ENCODE results near the gene ZNF316. TPM values are rescaled to one million over a fixed set of nuclear protein-coding genes. Genes with fewer than 3 reads are reported as not detected.
"Not testable (repeated sequence)": the region's sequence is repeated elsewhere in the genome, so short reads cannot be mapped to it uniquely, and the experiment has no call there.

Gene ZNF316
- total RNA-seq, 4 donors from 2014 or later, result 21.9 to 32.8 (median 26.0) TPM

DNA sequence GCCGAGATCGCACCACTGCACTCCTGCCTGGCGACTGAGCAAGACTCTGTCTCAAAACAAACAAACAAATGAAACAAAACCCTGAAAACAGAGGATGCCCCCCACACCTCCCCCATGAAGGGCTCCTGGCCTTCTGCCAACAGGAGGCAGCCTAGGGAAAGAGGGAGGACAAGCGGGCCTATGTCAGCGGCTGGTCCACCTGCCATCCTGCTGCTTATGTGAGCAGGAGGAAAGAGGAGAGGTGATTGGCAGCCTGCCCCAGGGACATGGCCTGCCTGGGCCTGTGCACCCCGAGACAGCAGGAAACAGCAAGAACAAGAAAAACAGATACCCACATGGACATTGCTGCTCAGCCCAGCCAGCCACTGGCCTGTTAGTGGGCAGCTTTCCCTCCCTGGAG is 9.1 kb upstream of the ZNF316 start:
- no peak for ATAC-seq
- Histone ChIP-seq H3K4me3 (no peak overlapping the region), H3K27me3 (no peaks in the 10 kb centered on the region), H3K36me3 (peaks cover 0 to 27% of the 10 kb centered on the region in 2 donors), H3K4me1 (no peaks in the 10 kb centered on the region), H3K9me3 (no peaks in the 10 kb centered on the region), H3K27ac (no peak overlapping the region)
- no peak for TF ChIP-seq EP300 (IDR thresholded peaks at IDR 0.05)
- TF ChIP-seq POLR2AphosphoS5 (IDR thresholded peaks at IDR 0.05), result no peak
- TF ChIP-seq, protein P1, sequence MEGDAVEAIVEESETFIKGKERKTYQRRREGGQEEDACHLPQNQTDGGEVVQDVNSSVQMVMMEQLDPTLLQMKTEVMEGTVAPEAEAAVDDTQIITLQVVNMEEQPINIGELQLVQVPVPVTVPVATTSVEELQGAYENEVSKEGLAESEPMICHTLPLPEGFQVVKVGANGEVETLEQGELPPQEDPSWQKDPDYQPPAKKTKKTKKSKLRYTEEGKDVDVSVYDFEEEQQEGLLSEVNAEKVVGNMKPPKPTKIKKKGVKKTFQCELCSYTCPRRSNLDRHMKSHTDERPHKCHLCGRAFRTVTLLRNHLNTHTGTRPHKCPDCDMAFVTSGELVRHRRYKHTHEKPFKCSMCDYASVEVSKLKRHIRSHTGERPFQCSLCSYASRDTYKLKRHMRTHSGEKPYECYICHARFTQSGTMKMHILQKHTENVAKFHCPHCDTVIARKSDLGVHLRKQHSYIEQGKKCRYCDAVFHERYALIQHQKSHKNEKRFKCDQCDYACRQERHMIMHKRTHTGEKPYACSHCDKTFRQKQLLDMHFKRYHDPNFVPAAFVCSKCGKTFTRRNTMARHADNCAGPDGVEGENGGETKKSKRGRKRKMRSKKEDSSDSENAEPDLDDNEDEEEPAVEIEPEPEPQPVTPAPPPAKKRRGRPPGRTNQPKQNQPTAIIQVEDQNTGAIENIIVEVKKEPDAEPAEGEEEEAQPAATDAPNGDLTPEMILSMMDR (IDR thresholded peaks at IDR 0.05), result no peak
- TF ChIP-seq POLR2A (IDR thresholded peaks at IDR 0.05), result no peak
- 80 to 87% methylated on average over 3 of the region's 6 CpGs for WGBS, 2 donors (ENCODE audit: low coverage in 1 of 2)

DNA sequence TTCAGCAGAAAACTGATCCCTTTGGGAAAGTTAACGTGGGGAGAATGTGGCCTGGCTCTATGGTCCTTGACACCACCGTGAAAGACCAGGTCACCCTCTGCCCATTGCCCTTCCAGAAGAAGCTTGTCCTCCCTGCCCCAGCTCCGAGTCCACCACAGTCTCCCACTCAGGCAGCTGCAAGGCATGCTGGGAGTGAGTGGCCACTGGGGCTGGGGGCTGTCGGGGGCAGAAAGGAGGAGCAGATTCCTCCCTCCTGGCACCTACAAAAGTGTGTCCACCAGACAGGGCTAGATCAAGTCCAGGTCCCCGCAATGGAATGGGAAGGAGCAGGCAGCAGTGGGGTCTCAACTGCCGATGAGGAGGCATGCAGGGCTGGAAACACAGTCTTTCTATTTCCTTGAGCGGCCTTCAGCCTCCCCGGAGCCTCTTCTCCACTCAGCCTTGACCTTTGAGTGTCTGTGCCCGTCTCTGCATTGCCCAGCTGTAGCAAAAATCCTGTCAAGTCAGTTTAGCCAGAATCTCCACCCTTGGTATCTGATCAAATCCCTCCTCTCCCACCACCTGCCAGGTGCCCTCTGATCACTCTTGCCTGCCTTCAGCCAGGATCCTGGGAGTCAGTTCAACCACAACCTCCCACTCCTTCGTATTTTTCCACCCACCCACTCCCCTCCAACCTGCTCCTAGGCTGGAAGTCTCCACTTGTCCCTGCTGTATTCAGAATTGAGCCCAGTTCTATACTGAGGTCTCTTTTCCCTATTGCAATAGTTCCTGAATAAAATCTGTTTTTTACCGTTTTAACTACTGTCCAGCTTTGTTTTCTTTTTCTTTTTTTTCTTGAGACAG is 6.9 kb upstream of the ZNF316 start:
- TF ChIP-seq, protein P1 (IDR thresholded peaks at IDR 0.05), result no peak
- TF ChIP-seq POLR2AphosphoS5 (IDR thresholded peaks at IDR 0.05) (no peak), EP300 (IDR thresholded peaks at IDR 0.05) (no peak), POLR2A (IDR thresholded peaks at IDR 0.05) (no peak)
- Histone ChIP-seq H3K36me3 (peaks cover 0 to 7% of the 10 kb centered on the region in 2 donors), H3K27me3 (no peaks in the 10 kb centered on the region), H3K27ac (no peak overlapping the region), H3K9me3 (no peaks in the 10 kb centered on the region), H3K4me3 (no peak overlapping the region), H3K4me1 (no peaks in the 10 kb centered on the region)
- ATAC-seq, result no peak
- 45 to 58% methylated on average over 2 to 5 of the region's 11 CpGs for WGBS, 2 donors (ENCODE audit: low coverage in 1 of 2)

DNA sequence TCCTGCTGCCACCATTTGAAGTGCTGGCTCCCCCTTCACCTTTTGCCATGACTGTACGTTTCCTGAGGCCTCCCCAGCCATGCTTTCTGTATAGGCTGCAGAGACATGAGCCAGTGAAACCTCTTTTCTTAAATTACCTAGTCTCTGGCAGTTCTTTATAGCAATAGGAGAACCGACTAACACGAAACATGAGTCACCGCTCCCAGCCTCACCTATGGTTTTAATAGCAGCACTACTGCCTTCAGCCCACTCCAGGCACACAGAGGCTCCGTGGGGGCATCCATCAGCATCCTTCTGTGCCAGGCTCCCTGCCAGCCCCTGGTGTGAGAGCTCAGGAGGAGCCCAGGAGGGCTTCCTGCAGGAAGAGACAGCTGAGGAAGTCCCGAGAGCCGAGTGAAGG is 5.5 kb upstream of the ZNF316 start:
- ATAC-seq, result no peak
- H3K4me1 ChIP-seq, result peaks cover 0 to 7% (median 4%) of the 10 kb centered on the region in 3 donors
- no peak overlapping the region for H3K27ac ChIP-seq
- no peak overlapping the region for H3K4me3 ChIP-seq
- H3K27me3 ChIP-seq, result no peaks in the 10 kb centered on the region
- H3K36me3 ChIP-seq, result no peaks in the 10 kb centered on the region
- 60 to 68% methylated on average over 1 to 3 of the region's 7 CpGs for WGBS, 2 donors (ENCODE audit: low coverage in 1 of 2)
- TF ChIP-seq POLR2A (IDR thresholded peaks at IDR 0.05) (no peak), EP300 (IDR thresholded peaks at IDR 0.05) (no peak), POLR2AphosphoS5 (IDR thresholded peaks at IDR 0.05) (no peak)
- TF ChIP-seq, protein P1 (IDR thresholded peaks at IDR 0.05), result no peak
- H3K9me3 ChIP-seq, result no peaks in the 10 kb centered on the region

DNA sequence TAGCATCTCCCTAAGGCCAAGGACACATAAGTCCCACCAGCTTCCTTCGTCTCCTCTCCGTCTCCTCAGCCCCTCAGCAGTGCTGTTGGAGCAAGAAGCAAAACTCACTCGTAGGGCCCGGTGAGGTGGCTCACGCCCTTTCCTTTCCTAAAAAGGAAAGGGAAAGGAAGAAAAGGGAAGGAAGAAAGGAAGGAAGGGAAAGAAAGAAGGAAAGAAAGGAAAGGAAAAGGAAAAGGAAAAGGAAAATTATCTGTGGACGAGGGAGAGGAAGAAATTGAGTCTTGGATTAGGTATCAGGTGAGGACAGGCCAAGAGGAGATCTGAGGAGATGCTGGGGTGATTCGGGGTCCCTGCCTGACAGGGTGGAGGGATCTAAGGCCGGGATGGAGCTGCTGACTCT is 3.1 kb upstream of the ZNF316 start:
- H3K36me3 ChIP-seq, result no peaks in the 10 kb centered on the region
- no peak overlapping the region for H3K4me3 ChIP-seq
- peaks cover 0 to 25% (median 16%) of the 10 kb centered on the region in 3 donors for H3K4me1 ChIP-seq
- TF ChIP-seq POLR2A (IDR thresholded peaks at IDR 0.05) (no peak), POLR2AphosphoS5 (IDR thresholded peaks at IDR 0.05) (no peak), EP300 (IDR thresholded peaks at IDR 0.05) (no peak)
- TF ChIP-seq, protein P1 (IDR thresholded peaks at IDR 0.05), result no peak
- H3K9me3 ChIP-seq, result no peaks in the 10 kb centered on the region
- 73 to 74% methylated on average over 5 to 6 of the region's 8 CpGs for WGBS, 2 donors (ENCODE audit: low coverage in 1 of 2)
- H3K27me3 ChIP-seq, result no peaks in the 10 kb centered on the region
- H3K27ac ChIP-seq, result no peak overlapping the region
- ATAC-seq, result no peak

DNA sequence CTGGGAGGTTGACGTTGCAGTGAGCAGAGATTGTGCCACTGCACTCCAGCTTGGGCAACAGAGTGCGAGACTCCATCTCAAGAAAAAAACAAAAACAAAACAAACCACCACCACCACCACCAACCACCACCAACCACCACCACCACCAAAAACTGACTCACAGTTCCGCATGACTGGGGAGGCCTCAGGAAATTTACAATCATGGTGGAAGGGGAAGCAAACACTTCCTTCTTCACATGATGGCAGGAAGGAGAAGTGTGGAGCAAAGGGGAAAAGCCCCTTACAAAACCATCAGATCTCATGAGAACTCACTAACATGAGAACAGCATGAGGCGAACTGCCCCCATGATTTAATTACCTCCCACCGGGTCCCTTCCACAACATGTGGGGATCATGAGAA is 2.1 kb upstream of the ZNF316 start:
- not testable (repeated sequence) for H3K36me3 ChIP-seq, H3K27ac ChIP-seq, H3K9me3 ChIP-seq, H3K4me3 ChIP-seq, ATAC-seq, H3K27me3 ChIP-seq
- WGBS, 2 donors (ENCODE audit: low coverage in 1 of 2), result 71 to 84% methylated on average over 3 to 5 of the region's 5 CpGs
- H3K4me1 ChIP-seq, result peaks cover 0 to 34% (median 17%) of the 10 kb centered on the region in 3 donors

Measured in gastroesophageal sphincter (tissue), 4 donors.